Bronchial epithelial cell (primary cell): ENCODE measurements around the gene PRDM2. TPM values are rescaled to one million over a fixed set of nuclear protein-coding genes. Genes with fewer than 3 reads are reported as not detected.

Experiments used
- DNase-seq: peaks from one replicate; pipeline ENCODE4 v3.0.0-alpha.2; 2010; ENCODE audit warnings: low read depth
- FAIRE-seq: peaks from 2 replicates; lab custom pipeline; 2011; peaks lifted over from hg19 to GRCh38; lab: Jason Lieb, UNC
- H3K27me3 ChIP-seq: 2 replicates; pipeline ENCODE4 v1.5.1; 2011; ENCODE audit warnings: low read length; ENCODE audit not compliant: control insufficient read depth, insufficient read depth
- H3K36me3 ChIP-seq: 2 replicates; pipeline ENCODE4 v1.5.1; 2011; ENCODE audit warnings: low read length; ENCODE audit not compliant: control insufficient read depth, insufficient read depth
- H3K4me3 ChIP-seq: 2 replicates; pipeline ENCODE4 v1.5.1; 2011; ENCODE audit warnings: mild to moderate bottlenecking, low read depth, low read length, control low read depth
- total RNA-seq: library from RNA; depleted of rRNA; stranded (reverse); fragments of >200 nt; gene quantifications from 2 replicates; pipeline ENCODE4 v1.2.1, GENCODE V29; 2014
- TF ChIP-seq, protein P1 (sequence below): IDR thresholded peaks from 2 replicates; pipeline ENCODE4 v1.5.1; 2011; ENCODE audit warnings: mild to moderate bottlenecking, moderate library complexity, low read length, control low read depth, inconsistent platforms; ENCODE audit not compliant: insufficient read depth, severe bottlenecking

PRDM2 gene
- total RNA-seq, 1 donor from 2014 or later, result 7.1 TPM

GRCh38 chr1:13732971-13733667 is 33.1 kb downstream of the PRDM2 start:
- no peaks in the 10 kb centered on the region for H3K27me3 ChIP-seq
- no peaks in the 10 kb centered on the region for H3K36me3 ChIP-seq
- FAIRE-seq, result no peak
- TF ChIP-seq, protein P1, sequence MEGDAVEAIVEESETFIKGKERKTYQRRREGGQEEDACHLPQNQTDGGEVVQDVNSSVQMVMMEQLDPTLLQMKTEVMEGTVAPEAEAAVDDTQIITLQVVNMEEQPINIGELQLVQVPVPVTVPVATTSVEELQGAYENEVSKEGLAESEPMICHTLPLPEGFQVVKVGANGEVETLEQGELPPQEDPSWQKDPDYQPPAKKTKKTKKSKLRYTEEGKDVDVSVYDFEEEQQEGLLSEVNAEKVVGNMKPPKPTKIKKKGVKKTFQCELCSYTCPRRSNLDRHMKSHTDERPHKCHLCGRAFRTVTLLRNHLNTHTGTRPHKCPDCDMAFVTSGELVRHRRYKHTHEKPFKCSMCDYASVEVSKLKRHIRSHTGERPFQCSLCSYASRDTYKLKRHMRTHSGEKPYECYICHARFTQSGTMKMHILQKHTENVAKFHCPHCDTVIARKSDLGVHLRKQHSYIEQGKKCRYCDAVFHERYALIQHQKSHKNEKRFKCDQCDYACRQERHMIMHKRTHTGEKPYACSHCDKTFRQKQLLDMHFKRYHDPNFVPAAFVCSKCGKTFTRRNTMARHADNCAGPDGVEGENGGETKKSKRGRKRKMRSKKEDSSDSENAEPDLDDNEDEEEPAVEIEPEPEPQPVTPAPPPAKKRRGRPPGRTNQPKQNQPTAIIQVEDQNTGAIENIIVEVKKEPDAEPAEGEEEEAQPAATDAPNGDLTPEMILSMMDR, result no peak
- H3K4me3 ChIP-seq, result no peak overlapping the region
- no peak for DNase-seq

DNA sequence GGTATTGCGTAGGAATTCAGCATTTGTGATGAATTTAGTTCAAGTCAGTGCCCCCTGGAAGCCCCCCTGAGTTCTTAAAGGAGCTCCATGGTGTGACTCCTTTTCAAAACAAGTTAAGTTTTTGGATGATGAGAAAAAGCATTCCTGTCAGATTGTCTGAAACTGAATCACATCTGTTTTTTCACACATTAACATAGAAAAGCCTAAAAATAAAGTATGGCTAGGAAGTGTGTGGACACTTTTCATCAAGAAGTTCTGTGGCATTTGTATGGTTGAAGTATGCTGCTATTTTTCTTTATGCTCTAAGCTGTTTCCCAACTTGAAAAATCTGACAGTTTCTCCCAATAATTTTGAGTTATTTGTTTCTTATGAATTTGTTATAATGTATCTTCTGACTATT is 33.7 kb downstream of the PRDM2 start:
- no peaks in the 10 kb centered on the region for H3K36me3 ChIP-seq
- no peak for FAIRE-seq
- no peak for DNase-seq
- H3K4me3 ChIP-seq, result no peak overlapping the region
- TF ChIP-seq, protein P1, result no peak
- no peaks in the 10 kb centered on the region for H3K27me3 ChIP-seq

DNA sequence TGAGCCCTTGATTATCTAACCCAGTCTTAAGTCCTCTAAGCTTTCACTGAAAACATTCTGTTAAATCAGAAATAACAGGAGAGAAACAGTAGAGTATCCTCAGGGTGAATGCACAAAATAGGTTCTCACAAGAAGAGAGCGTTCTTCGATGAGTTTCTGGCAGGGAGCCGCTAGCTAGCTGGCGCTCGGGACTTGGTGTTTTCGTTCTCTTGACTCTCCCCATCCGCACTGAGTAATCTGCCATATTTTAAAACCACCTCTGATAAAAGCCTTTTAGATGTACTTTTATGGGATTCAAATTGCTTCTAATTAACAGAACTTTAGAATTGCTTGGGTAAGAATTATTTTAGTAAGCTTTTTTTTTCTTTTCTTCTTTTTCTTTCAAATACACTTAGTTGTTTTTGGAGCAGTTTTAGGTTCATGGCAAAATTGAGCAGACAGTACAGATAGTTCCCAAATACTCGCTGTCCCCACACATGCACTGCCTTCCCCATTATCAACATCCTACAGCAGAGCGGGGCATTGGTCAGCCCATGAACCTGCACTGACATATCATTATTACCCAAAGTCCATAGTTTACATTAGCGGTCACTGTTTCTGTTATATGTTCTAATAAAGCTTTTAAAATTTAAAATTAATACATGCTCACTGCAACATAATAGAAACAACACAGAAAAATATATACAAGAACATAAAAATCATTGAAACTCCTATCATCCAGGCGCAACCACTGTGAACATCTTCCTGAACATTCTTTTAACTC is 35.4 kb downstream of the PRDM2 start:
- FAIRE-seq (no peak), DNase-seq (no peak)
- TF ChIP-seq, protein P1, result no peak
- no peak overlapping the region for H3K4me3 ChIP-seq
- H3K36me3 ChIP-seq, result no peaks in the 10 kb centered on the region
- H3K27me3 ChIP-seq, result no peaks in the 10 kb centered on the region

GRCh38 chr1:13737398-13737797 is 37.4 kb downstream of the PRDM2 start:
- TF ChIP-seq, protein P1, result no peak
- no peaks in the 10 kb centered on the region for H3K27me3 ChIP-seq
- no peak overlapping the region for H3K4me3 ChIP-seq
- no peak for DNase-seq
- no peaks in the 10 kb centered on the region for H3K36me3 ChIP-seq
- FAIRE-seq, result no peak

- FAIRE-seq (no peak), DNase-seq (no peak)
- Histone ChIP-seq H3K27me3 (no peaks in the 10 kb centered on the region), H3K36me3 (no peaks in the 10 kb centered on the region), H3K4me3 (no peak overlapping the region)
- TF ChIP-seq, protein P1, result no peak
Measured at GRCh38 chr1:13746342-13746741, 46.4 kb downstream of the PRDM2 start.
